ENCODE data around the gene TPD52L1.

The TPD52L1 gene

GRCh38 chr6:125285936-125286335, 132.4 kb downstream of the TPD52L1 start:
- no peak overlapping the region for H3K4me3 ChIP-seq (ENCODE audit: control insufficient read depth in 1 of 7, extremely low read depth in 1 of 7, insufficient read depth in 4 of 7, low read depth in 2 of 7, low read length in 6 of 7)
- H3K4me1 ChIP-seq (ENCODE audit: control extremely low read depth in 1 of 4, control insufficient read depth in 4 of 4, insufficient read depth in 4 of 4, low read length in 3 of 4) = no peaks in the 10 kb centered on the region
- H3K9me3 ChIP-seq (ENCODE audit: control extremely low read depth in 1 of 5, control insufficient read depth in 4 of 5, insufficient read depth in 2 of 5, low read depth in 1 of 5, low read length in 4 of 5) = peaks cover 0 to 27% (median 5%) of the 10 kb centered on the region in 5 experiments
- no peaks in the 10 kb centered on the region for H3K27me3 ChIP-seq (replicated peaks in 2 of 5; ENCODE audit: control insufficient read depth in 4 of 5, insufficient read depth in 5 of 5, low read length in 4 of 5)
- ChIA-PET POLR2A (no interaction called here), CTCF (no interaction called here)
- H3K36me3 ChIP-seq (ENCODE audit: control insufficient read depth in 4 of 4, insufficient read depth in 4 of 4, low read length in 3 of 4) = peaks cover 11 to 41% (median 23%) of the 10 kb centered on the region in 4 experiments
- WGBS (ENCODE audit: insufficient coverage) = no CpG with 5 or more reads among the region's 1 CpG
- DNase-seq = no peak
- no peak overlapping the region for H3K27ac ChIP-seq (ENCODE audit: insufficient read depth in 1 of 2, low read depth in 1 of 2, low read length in 2 of 2, poor library complexity in 1 of 2, severe bottlenecking in 2 of 2)

- DNase-seq = no peak
- Histone ChIP-seq H3K4me3 (ENCODE audit: control insufficient read depth in 1 of 7, extremely low read depth in 1 of 7, insufficient read depth in 4 of 7, low read depth in 2 of 7, low read length in 6 of 7) (no peak overlapping the region), H3K36me3 (ENCODE audit: control insufficient read depth in 4 of 4, insufficient read depth in 4 of 4, low read length in 3 of 4) (peaks cover 16 to 56% (median 25%) of the 10 kb centered on the region in 4 experiments), H3K4me1 (ENCODE audit: control extremely low read depth in 1 of 4, control insufficient read depth in 4 of 4, insufficient read depth in 4 of 4, low read length in 3 of 4) (no peaks in the 10 kb centered on the region), H3K27me3 (replicated peaks in 2 of 5; ENCODE audit: control insufficient read depth in 4 of 5, insufficient read depth in 5 of 5, low read length in 4 of 5) (no peaks in the 10 kb centered on the region), H3K27ac (ENCODE audit: insufficient read depth in 1 of 2, low read depth in 1 of 2, low read length in 2 of 2, poor library complexity in 1 of 2, severe bottlenecking in 2 of 2) (no peak overlapping the region), H3K9me3 (ENCODE audit: control extremely low read depth in 1 of 5, control insufficient read depth in 4 of 5, insufficient read depth in 2 of 5, low read depth in 1 of 5, low read length in 4 of 5) (peaks cover 0 to 25% (median 2%) of the 10 kb centered on the region in 5 experiments)
- ChIA-PET CTCF (no interaction called here), POLR2A (no interaction called here)
- WGBS (ENCODE audit: insufficient coverage) = 96% methylated on average over 8 of the region's 9 CpGs
These were observed 134.1 kb downstream of the TPD52L1 start for GRCh38 chr6:125287718-125288117.

GRCh38 chr6:125293587-125293986, 140.0 kb downstream of the TPD52L1 start:
- no peaks in the 10 kb centered on the region for H3K9me3 ChIP-seq (ENCODE audit: control extremely low read depth in 1 of 5, control insufficient read depth in 4 of 5, insufficient read depth in 2 of 5, low read depth in 1 of 5, low read length in 4 of 5)
- no peak overlapping the region for H3K4me3 ChIP-seq (ENCODE audit: control insufficient read depth in 1 of 7, extremely low read depth in 1 of 7, insufficient read depth in 4 of 7, low read depth in 2 of 7, low read length in 6 of 7)
- no peaks in the 10 kb centered on the region for H3K27me3 ChIP-seq (replicated peaks in 2 of 5; ENCODE audit: control insufficient read depth in 4 of 5, insufficient read depth in 5 of 5, low read length in 4 of 5)
- no peaks in the 10 kb centered on the region for H3K4me1 ChIP-seq (ENCODE audit: control extremely low read depth in 1 of 4, control insufficient read depth in 4 of 4, insufficient read depth in 4 of 4, low read length in 3 of 4)
- ChIA-PET POLR2A (no interaction called here), CTCF (interaction anchor here (1.1 kb wide), 1 partner anchor 13 kb away, joined by 3 read pairs; no protein-coding TSS in a partner anchor)
- no peak for DNase-seq
- WGBS (ENCODE audit: insufficient coverage) = 100% methylated on average over 3 of the region's 3 CpGs
- no peak overlapping the region for H3K27ac ChIP-seq (ENCODE audit: insufficient read depth in 1 of 2, low read depth in 1 of 2, low read length in 2 of 2, poor library complexity in 1 of 2, severe bottlenecking in 2 of 2)
- peaks cover 18 to 71% (median 28%) of the 10 kb centered on the region in 4 experiments for H3K36me3 ChIP-seq (ENCODE audit: control insufficient read depth in 4 of 4, insufficient read depth in 4 of 4, low read length in 3 of 4)

GRCh38 chr6:125294036-125294435, 140.5 kb downstream of the TPD52L1 start:
- POLR2A ChIA-PET = no interaction called here

GRCh38 chr6:125294925-125295324, 141.4 kb downstream of the TPD52L1 start:
- Histone ChIP-seq H3K36me3 (ENCODE audit: control insufficient read depth in 4 of 4, insufficient read depth in 4 of 4, low read length in 3 of 4) (peaks cover 15 to 77% (median 27%) of the 10 kb centered on the region in 4 experiments), H3K9me3 (ENCODE audit: control extremely low read depth in 1 of 5, control insufficient read depth in 4 of 5, insufficient read depth in 2 of 5, low read depth in 1 of 5, low read length in 4 of 5) (no peaks in the 10 kb centered on the region), H3K27ac (ENCODE audit: insufficient read depth in 1 of 2, low read depth in 1 of 2, low read length in 2 of 2, poor library complexity in 1 of 2, severe bottlenecking in 2 of 2) (no peak overlapping the region), H3K4me1 (ENCODE audit: control extremely low read depth in 1 of 4, control insufficient read depth in 4 of 4, insufficient read depth in 4 of 4, low read length in 3 of 4) (no peaks in the 10 kb centered on the region), H3K4me3 (ENCODE audit: control insufficient read depth in 1 of 7, extremely low read depth in 1 of 7, insufficient read depth in 4 of 7, low read depth in 2 of 7, low read length in 6 of 7) (no peak overlapping the region), H3K27me3 (replicated peaks in 2 of 5; ENCODE audit: control insufficient read depth in 4 of 5, insufficient read depth in 5 of 5, low read length in 4 of 5) (no peaks in the 10 kb centered on the region)
- CTCF ChIA-PET = no interaction called here
- 90% methylated on average over 1 of the region's 3 CpGs for WGBS (ENCODE audit: insufficient coverage)
- POLR2A ChIA-PET = no interaction called here
- DNase-seq = no peak

More at GRCh38 chr6:125294036-125294435, 140.5 kb downstream of the TPD52L1 start:
- Histone ChIP-seq H3K9me3 (ENCODE audit: control extremely low read depth in 1 of 5, control insufficient read depth in 4 of 5, insufficient read depth in 2 of 5, low read depth in 1 of 5, low read length in 4 of 5) (no peaks in the 10 kb centered on the region), H3K27me3 (replicated peaks in 2 of 5; ENCODE audit: control insufficient read depth in 4 of 5, insufficient read depth in 5 of 5, low read length in 4 of 5) (no peaks in the 10 kb centered on the region), H3K36me3 (ENCODE audit: control insufficient read depth in 4 of 4, insufficient read depth in 4 of 4, low read length in 3 of 4) (peaks cover 18 to 74% (median 28%) of the 10 kb centered on the region in 4 experiments), H3K4me3 (ENCODE audit: control insufficient read depth in 1 of 7, extremely low read depth in 1 of 7, insufficient read depth in 4 of 7, low read depth in 2 of 7, low read length in 6 of 7) (no peak overlapping the region), H3K4me1 (ENCODE audit: control extremely low read depth in 1 of 4, control insufficient read depth in 4 of 4, insufficient read depth in 4 of 4, low read length in 3 of 4) (no peaks in the 10 kb centered on the region), H3K27ac (ENCODE audit: insufficient read depth in 1 of 2, low read depth in 1 of 2, low read length in 2 of 2, poor library complexity in 1 of 2, severe bottlenecking in 2 of 2) (no peak overlapping the region)
- no CpG with 5 or more reads among the region's 1 CpG for WGBS (ENCODE audit: insufficient coverage)
- CTCF ChIA-PET = interaction anchor here (1.1 kb wide), 1 partner anchor 13 kb away, joined by 3 read pairs; no protein-coding TSS in a partner anchor
- DNase-seq = no peak

GRCh38 chr6:125296471-125296870, 142.9 kb downstream of the TPD52L1 start:
- WGBS (ENCODE audit: insufficient coverage) = 100% methylated on average over 1 of the region's 1 CpG

GRCh38 chr6:125299257-125299656, 145.7 kb downstream of the TPD52L1 start:
- no peak overlapping the region for H3K4me3 ChIP-seq (ENCODE audit: control insufficient read depth in 1 of 7, extremely low read depth in 1 of 7, insufficient read depth in 4 of 7, low read depth in 2 of 7, low read length in 6 of 7)
- WGBS (ENCODE audit: insufficient coverage) = 100% methylated on average over 1 of the region's 3 CpGs
- H3K27ac ChIP-seq (ENCODE audit: insufficient read depth in 1 of 2, low read depth in 1 of 2, low read length in 2 of 2, poor library complexity in 1 of 2, severe bottlenecking in 2 of 2) = no peak overlapping the region
- peaks cover 0 to 9% (median 3%) of the 10 kb centered on the region in 4 experiments for H3K4me1 ChIP-seq (ENCODE audit: control extremely low read depth in 1 of 4, control insufficient read depth in 4 of 4, insufficient read depth in 4 of 4, low read length in 3 of 4)
- peaks cover 8 to 46% (median 19%) of the 10 kb centered on the region in 4 experiments for H3K36me3 ChIP-seq (ENCODE audit: control insufficient read depth in 4 of 4, insufficient read depth in 4 of 4, low read length in 3 of 4)
- POLR2A ChIA-PET = no interaction called here
- peaks cover 0 to 2% (median 0%) of the 10 kb centered on the region in 5 experiments for H3K27me3 ChIP-seq (replicated peaks in 2 of 5; ENCODE audit: control insufficient read depth in 4 of 5, insufficient read depth in 5 of 5, low read length in 4 of 5)
- H3K9me3 ChIP-seq (ENCODE audit: control extremely low read depth in 1 of 5, control insufficient read depth in 4 of 5, insufficient read depth in 2 of 5, low read depth in 1 of 5, low read length in 4 of 5) = no peaks in the 10 kb centered on the region
- no peak for DNase-seq
- CTCF ChIA-PET = no interaction called here

More at GRCh38 chr6:125296471-125296870, 142.9 kb downstream of the TPD52L1 start:
- Histone ChIP-seq H3K27ac (ENCODE audit: insufficient read depth in 1 of 2, low read depth in 1 of 2, low read length in 2 of 2, poor library complexity in 1 of 2, severe bottlenecking in 2 of 2) (no peak overlapping the region), H3K36me3 (ENCODE audit: control insufficient read depth in 4 of 4, insufficient read depth in 4 of 4, low read length in 3 of 4) (peaks cover 11 to 69% (median 26%) of the 10 kb centered on the region in 4 experiments), H3K27me3 (replicated peaks in 2 of 5; ENCODE audit: control insufficient read depth in 4 of 5, insufficient read depth in 5 of 5, low read length in 4 of 5) (no peaks in the 10 kb centered on the region), H3K4me3 (ENCODE audit: control insufficient read depth in 1 of 7, extremely low read depth in 1 of 7, insufficient read depth in 4 of 7, low read depth in 2 of 7, low read length in 6 of 7) (no peak overlapping the region), H3K9me3 (ENCODE audit: control extremely low read depth in 1 of 5, control insufficient read depth in 4 of 5, insufficient read depth in 2 of 5, low read depth in 1 of 5, low read length in 4 of 5) (no peaks in the 10 kb centered on the region), H3K4me1 (ENCODE audit: control extremely low read depth in 1 of 4, control insufficient read depth in 4 of 4, insufficient read depth in 4 of 4, low read length in 3 of 4) (peaks cover 0 to 9% (median 1%) of the 10 kb centered on the region in 4 experiments)
- DNase-seq = no peak
- CTCF ChIA-PET = interaction anchor here (2.7 kb wide), 1 partner anchor 14 kb away, joined by 14 read pairs; no protein-coding TSS in a partner anchor
- POLR2A ChIA-PET = no interaction called here

Measured in common myeloid progenitor, CD34-positive (primary cell).